HG03354 (cell line): Measurements from ENCODE around the gene SHLD1.

Source experiments
- ATAC-seq: cut with Tn5 transposase; IDR thresholded peaks from one replicate; pipeline ENCODE4 v1.9.1; 2021; ENCODE audit warnings: mild to moderate bottlenecking; ENCODE audit not compliant: unreplicated experiment, poor library complexity, severe bottlenecking

SHLD1 gene

DNA sequence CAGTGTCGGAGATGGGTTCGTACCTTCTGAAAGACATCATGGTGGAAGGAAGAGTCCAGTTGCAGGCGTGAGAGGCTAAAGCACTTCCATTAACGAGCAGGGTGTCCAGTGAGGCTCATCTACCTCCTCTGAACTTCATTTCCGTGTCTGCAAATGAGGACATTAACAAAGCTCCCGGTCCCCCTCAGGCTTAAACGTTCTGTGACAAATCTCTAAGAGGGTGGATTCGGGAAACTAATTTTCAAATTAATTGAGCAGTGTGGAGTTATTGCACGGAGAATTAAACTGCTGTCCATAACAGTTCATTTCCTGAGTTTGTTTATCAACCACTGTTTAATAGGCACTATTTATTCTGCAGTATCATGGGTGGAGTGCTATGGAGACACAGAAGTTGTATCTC lies 132.0 kb downstream of the SHLD1 start:
- no peak for ATAC-seq

DNA sequence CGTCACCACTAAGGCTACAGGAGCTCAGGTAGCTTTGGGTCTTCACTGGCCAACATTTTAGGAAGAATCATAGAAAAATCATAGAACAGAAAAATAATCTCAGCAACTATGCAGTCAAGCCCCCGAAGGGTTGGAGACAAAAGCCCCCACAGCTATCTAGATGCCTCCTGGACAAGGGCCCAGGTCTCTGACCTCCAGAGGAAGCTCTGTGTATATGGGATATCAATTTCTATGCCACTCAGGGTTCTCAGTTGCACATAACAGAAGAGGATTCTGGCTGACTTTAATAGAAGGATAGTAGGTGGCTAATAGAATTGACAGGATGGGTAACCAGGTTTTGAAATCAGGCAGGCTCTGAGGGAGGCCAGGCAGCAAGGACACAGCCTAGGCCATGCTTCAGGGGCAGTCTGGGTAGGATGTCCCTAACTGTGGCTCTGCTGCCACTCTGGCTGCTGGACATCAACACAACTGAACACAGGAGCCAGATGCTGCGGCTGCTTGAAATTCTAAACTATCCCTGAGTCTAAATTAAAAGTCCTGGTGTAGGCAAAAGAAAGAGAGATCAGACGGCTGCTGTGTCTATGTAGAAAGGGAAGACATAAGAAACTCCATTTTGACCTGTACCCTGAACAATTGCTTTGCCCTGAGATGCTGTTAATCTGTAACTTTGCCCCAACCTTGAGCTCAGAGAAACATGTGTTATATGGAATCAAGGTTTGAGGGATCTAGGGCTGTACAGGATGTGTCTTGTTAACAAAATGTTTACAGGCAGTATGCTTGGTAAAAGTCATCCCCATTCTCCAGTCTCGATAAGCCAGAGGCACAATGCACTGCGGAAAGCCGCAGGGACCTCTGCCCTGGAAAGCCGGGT lies 134.5 kb downstream of the SHLD1 start:
- no peak for ATAC-seq

GRCh38 chr20:5885866-5886265 lies 135.7 kb downstream of the SHLD1 start:
- ATAC-seq, result no peak

GRCh38 chr20:5886788-5887187 lies 136.6 kb downstream of the SHLD1 start:
- no peak for ATAC-seq

DNA sequence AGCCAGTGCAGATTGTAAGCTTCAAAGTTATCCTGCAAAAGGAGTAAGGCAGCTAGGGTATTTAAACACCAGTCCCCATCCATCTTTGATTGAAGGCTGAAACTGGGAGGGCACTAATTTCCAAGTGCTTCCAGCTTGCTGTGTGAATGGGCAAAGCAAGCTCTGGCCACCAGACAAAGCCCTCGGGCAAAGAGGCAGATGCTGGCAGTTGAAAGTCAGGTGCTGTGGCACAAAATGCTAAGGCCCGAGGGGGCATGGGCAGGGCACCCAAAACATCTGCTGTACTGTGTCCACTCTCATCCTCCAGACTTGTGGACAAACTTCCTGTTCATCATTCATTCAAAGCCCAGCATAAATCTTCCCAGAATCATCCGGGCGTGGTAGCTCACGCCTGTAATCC lies 137.2 kb downstream of the SHLD1 start:
- ATAC-seq, result no peak

- no peak for ATAC-seq
Observed at GRCh38 chr20:5888041-5888440, 137.8 kb downstream of the SHLD1 start.

DNA sequence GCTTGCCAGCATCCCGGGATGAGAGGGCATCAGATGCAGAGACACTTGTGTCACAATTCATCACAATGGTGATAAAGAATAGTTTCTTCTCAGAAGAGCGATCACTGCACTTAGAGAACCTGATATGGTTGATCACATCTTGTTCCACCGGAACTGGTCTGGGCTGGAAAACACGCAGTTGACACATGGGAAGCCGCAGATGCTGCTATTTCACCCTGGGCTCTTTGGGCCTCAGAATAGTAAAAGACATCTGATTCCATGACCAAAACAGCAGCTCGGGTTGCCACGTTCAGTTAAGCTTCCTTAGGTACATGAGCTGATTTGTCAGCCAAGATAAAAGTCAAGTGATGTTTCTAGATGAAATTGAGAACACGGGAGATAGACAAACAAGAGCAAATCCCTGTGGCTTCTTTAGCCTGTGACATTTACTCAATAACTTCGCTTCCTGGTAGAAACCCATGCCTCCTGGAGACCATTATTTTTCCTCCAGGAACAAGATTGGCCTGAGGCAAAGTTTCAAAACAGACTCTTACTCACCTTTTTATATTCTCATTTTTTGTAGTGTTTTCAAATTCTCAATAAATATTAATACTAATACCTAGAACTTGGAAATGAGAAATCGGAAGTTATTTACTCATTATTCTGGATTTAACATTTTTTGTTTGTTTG lies 140.7 kb downstream of the SHLD1 start:
- no peak for ATAC-seq

DNA sequence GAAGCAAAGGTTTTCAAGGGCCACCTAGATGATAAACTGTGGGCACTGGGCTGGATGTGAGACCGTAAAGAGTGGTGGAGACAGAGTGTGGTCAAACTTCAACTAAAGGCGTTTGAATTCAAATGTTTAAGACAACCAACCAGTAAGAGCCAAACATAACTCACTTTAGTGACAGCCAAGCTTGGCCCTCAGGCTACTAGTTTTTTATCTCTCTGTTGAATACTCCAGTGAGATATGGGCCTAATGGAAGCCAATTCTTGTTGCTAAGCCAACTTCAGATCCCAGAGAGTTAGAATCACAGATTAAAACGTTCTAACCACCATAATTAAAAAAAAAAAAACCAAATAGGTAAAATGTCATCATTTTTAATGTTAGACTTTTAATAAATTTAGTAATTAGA lies 142.9 kb downstream of the SHLD1 start:
- no peak for ATAC-seq

GRCh38 chr20:5893621-5894020 lies 143.4 kb downstream of the SHLD1 start:
- no peak for ATAC-seq

GRCh38 chr20:5895626-5896025 lies 145.4 kb downstream of the SHLD1 start:
- no peak for ATAC-seq

GRCh38 chr20:5899444-5899843 lies 149.2 kb downstream of the SHLD1 start:
- no peak for ATAC-seq

GRCh38 chr20:5900908-5901307 lies 150.7 kb downstream of the SHLD1 start:
- ATAC-seq, result no peak

DNA sequence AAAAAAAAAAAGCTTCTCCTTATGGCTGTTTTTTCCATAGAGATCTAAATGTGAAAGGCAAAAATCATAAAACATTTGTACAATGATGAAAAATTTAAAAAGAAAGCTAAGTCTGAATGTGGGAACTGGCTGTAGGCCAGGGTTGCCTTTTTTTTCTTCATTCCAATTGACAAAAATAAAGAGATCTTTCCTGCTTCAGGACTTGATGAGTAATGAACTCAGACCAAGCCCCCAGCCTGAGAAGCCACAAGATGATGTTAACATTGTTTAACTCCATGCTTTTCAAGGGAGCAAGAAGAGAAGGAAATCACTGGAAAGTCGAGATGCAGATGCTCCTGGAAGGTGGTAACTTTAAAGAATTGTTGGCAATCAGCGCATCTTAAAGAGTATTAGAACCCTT lies 158.8 kb downstream of the SHLD1 start:
- ATAC-seq, result no peak

GRCh38 chr20:5910186-5910585 lies 160.0 kb downstream of the SHLD1 start:
- no peak for ATAC-seq

- no peak for ATAC-seq
Observed at GRCh38 chr20:5913166-5913565, 163.0 kb downstream of the SHLD1 start.
